GM21423 (cell line): ENCODE data around the gene ABHD12B.
"Not testable (repeated sequence)": the region's sequence is repeated elsewhere in the genome, so short reads cannot be mapped to it uniquely, and the experiment has no call there.

Source experiments
- ATAC-seq: cut with Tn5 transposase; IDR thresholded peaks from one replicate; pipeline ENCODE4 v1.9.1; 2021; ENCODE audit warnings: mild to moderate bottlenecking, moderate library complexity; ENCODE audit not compliant: unreplicated experiment

ABHD12B gene

DNA sequence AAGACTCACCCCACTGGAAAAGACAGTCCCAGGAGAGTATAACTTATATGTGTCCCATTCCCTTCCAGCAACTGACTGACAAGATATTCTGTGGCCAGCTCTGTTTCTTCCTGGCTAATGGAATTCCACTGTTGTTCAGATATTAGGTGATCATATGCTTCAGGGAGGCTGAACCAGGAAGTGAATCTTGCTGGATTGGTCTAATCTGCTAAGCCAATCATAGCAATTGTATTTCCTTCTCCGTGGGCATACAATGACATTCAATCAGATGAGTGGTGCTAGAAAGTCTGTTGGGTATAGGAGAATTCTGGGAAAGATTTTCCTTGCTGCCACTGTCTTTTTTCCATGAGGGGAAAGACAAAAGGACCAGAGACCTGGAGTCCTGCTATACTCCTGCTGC, 60.3 kb downstream of the ABHD12B start:
- no peak for ATAC-seq

DNA sequence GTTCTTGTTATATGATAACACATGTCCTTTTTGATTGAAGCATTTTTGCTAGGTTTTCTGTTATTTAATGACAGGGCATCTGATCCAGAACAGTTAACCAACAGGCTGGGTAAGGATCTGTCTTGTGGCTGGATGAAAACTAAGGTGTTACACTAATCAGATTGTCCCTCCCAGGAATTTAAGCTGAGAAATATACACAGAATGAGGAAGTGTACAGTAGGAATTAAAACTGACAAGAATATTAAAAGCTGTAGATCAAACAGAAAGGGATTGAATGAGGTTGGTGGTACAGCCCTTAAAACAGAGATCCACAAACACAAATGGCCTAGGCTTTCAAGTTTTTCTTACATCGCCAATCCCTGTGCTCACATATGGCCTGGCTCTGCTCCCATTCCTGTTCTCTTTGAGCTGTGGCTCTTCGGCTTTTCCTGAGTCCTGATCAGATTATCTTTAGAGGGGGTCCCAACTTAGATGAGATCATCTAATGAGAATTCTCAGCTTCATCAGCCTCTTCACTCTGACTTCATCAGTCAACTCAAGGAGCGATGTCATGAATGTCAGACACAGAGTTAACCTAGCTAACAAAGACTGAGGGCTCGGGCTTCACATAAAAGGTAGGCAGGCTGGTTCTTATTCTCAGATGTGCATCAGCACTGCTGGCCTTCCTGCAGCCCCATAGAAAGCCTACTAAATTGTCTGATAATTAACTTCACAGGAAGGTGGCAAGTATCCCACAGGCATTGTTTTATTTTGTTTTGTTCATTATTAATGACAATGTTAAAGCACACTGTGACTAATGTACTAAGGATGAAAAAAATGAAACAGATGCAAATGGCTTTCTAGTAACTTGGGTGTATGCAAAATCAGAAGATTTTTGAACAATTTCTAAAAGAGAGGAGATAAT, 61.0 kb downstream of the ABHD12B start:
- ATAC-seq: no peak

DNA sequence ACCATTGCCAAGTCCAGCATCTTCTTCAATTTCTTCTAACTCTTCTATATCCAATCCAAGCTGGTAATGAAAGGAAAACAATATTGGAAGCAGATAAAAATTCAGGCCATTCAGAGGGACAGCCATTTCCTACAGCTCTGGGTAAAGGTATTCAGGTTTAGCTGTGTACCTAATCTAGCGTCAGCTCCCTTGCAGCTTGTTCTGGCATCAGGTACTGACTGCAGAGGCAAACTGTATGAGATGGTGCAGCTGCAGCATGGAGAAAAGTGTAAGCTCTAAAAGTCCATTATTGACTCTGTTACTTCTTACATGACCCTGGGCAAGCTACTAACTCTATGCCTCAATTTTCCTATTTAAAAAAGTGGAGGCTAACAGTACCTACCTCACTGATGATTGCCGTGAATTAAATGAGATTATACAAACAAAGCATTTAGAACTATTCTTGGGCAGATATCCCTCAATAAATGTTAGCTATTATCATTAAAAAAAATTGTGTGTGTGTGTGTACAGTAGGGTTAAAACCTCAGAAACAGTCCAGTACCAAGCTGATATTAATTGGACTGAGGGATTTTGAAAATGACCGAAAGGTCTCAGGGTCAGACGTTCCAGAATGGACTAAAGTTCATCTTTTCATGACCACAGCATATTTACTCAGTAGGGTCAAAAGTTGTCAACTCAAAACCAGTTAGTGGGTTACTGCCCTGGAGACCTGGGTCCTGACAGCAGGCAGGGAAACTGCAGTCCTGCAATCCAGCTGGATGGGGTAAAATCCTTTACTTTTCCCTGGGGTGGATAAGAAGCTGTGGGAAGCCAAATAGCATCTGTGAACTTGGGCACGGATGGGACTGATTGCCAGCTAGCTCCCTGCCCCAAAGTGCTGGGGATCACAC, 63.5 kb downstream of the ABHD12B start:
- no peak for ATAC-seq

DNA sequence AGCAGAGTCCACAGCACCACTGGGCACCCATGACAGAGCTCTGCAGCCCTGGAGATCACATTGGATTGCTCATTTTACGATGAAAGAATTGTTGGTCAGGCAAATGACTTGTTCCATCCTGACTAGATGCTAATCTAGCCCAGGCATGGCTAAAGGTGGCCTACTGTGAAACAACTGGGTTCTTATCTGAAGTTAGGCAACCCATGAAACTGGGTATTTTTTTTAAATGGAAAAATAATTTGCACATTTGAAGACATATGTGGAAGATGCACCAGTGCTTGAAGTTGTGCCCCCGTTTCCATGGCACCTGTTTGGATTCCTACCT, 64.1 kb downstream of the ABHD12B start:
- no peak for ATAC-seq

DNA sequence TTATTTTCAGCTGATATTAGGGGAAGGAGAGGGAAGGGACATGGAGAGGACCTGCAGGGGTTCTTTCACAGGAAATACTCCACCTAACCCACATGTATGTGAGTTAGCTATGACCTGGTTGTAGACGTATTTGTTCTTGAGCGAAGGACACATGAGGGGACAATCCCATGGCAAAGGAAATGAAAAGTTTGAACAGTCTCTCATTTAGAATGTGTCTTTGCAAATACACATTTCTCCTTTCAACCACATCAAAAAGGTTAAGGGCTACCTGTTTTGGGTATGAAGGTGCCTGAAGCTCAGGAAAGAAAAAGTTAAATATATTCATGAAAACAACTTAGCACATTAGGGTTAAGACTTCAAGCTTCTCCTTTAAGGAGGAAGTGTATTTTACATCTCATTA, 65.0 kb downstream of the ABHD12B start:
- no peak for ATAC-seq

DNA sequence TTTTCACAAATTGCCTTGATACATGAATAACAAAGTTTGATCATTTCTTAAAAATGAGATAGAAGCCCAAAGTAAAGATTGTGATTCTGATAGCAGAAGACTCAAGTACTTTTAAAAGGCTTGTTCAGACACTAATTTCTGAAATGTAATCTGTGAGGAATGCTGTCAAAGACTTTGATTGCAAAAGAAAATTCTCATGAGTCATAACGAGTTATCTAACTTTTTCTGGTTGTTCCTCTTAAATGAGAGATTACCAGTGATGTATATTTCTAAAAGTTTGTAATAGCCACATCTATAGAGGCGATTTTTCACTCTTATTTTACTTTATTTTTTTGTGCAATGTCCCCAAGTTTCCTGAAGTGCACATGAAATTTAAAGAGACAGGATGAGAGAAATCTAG, 65.5 kb downstream of the ABHD12B start:
- no peak for ATAC-seq

DNA sequence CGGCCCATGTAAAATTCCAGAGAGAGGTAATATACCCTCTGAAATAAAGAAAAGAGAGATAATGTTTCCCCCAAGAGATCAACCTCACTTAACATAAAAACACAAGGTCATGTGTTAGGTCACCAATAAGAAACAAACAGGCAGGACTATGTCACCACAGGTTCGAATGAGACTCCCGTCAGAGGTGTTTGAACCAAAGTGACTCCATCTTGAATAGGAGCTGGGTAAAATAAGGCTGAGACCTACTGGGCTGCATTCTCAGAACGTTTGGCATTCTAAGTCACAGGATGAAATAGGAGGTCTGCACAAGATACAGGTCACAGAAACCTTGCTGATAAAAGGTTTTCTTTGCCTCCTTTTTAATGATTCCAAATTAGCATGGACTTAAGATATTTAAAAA, 65.9 kb downstream of the ABHD12B start:
- ATAC-seq: no peak

DNA sequence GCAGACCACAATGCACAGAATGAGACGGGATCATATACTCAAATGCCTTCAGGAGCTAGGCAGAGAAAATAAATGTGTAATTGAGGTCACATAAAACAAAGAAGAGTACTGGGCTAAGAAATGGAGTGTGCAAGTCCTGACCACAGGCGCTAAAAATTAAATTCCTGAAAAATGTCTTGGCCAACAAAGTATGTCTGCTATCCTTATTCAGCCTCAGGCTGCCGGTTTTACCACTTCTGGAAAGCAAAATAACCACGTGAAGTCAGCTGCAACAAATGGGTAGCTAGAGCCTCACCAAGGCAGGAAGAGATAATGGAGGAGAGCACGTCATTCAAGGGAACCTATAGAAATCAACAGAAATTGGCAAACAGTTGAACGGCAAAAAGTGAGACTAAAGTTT, 69.3 kb downstream of the ABHD12B start:
- ATAC-seq: no peak

DNA sequence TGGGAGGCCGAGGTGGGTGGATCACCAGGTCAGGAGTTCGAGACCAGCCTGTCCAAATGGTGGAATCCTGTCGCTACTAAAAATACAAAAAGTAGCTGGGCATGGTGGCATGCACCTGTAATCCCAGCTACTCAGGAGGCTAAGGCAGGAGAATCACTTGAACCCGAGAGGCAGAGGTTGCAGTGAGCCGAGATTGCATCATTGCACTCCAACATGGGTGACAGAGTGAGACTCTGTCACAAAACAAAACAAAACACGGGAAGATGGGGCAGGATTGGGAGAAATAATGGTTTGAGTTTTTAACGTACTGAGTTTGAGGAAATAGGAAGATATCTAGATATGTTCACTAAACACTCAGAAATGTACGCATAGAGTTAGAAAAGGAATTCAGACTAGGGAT, 69.8 kb downstream of the ABHD12B start:
- not testable (repeated sequence) for ATAC-seq

DNA sequence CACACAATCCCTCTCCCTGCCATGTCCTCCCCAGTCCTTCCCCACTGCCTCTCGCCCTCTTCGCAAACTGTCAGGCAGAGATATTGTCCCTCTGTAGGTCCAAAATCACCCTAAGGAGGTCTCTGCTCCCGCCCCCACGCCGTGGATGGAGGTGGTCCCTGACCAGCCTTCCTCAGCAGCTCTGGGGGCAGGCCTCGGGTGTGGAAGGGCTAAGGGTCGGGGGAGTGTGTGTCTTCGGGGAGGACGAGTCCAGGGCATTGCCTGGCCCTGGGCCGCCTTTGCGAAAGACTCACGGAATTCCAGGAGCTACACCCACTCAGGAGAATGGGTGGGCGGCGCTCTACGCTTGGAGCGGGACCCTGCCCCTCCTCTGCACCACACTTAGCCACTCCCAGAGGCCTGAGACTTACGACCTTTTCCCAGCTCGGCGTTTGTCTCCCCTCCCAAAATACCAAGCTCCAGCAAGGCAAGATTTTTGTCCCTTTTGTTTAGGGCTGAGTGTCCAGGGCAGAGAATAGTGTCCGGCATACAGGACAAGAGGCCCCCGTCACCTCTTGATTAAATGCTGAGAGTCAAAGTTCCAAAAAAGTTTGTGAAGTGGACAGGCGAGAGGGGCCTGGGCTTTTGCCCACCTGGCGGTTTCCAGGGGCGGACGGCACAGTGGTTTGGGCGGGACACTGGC, 71.5 kb downstream of the ABHD12B start:
- ATAC-seq: no peak

DNA sequence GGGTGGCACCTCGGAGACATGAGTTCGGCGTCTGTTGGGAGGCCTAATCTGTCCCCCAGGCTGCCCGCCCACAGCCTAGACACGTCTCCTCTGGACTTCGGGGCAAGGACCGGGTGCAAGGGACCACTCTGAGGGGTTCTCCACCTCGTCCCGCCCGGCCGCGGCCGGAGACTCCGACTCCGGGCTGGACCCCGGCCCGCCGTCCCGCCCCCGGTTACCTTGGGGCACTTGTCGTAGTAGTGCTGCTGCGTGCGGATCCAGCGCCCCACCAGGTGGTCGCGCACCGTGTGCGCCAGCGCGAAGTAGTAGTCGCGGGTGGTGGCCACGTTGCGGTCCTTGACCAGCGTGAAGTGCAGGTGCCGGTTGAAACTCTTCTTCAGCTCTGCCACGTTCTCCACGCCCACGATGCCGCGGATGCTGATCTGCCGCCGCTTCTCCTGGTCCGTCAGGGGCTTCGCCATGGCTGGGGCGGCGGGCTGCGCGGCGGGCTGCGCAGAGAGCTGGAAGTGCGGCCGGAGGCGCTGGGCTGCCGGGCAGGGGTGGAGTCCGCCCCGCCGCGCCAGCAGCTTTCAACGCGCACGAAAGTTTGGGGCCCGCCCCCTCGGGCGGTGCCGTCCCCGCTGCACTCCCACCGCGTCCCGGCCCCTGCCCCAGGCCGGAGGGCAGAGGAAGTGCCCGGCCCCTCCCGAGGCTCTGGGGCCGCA, 72.2 kb downstream of the ABHD12B start, which contains the start of gene PYGL:
Gene PYGL (minus strand): TSS at position 541 of the 704 bp plus-strand sequence. CDS start 80 bp downstream, at position 461.
- ATAC-seq: no peak

DNA sequence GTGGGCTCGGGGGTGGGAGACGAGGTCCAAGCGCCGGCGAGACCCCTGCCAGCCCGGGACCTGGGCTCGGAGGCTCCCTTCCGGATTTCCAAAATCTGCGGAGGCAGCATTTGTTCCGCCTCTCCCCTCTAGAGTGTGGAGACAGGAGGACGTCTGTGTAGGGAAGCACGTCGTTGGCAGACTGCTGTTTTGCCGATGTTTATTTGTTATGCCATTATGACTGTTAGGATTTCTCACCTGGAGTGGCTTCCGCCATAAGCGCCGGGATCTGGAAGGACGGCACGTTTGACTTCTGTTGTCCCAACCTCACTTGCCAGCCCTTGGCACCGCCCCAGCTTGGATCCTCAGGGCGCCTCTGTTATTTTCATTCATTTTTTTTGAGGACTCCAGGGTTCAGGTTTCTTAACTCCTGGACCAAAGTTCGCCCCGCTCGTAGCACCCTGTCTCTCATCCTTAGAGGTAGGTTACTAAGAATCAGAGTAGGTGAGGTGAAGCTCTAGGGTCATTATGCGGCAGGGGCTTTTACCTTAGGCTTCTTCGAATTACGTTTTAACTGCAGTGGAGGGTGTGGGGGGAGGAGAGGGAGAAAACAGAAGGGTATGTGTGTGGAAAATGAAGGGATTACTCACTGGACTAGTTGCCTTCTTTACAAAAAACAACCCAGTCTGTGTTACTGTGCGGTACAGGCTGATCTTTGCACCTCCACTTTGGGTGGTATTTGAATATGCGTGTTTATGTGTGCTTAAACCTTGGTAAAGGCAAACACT, 73.0 kb downstream of the ABHD12B start:
- no peak for ATAC-seq

DNA sequence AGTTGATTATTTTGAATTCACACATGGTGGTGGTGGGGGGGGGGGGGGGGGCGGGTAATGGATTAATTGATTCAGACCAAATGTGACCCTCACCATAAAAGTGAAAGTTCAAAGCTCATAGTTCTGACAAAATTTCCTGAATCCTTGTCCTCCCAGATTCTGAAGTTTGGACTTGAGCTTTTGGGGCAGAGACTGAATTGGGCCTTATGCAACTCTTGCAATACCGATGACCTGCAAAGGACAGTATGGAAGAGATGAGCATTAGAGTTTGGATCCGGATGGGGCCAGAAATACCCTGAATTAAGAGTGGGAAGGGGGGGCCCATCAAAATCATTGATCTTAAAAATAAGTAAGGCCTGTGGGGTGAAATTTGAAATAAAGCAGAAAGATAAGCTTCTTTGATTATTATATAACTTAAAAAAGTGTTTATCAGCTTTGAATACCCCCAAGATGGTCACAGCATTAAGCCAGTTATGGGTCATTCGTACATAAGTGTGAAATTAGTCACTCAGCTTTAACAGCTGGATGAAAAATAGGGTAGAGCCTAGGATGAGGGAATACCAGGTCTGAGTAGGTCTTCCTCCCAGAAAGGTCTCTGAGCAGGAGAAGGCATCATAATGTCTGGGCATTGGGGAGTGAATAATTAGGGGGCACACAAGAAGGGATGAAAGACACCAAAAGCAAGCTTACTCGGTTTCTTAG, 74.5 kb downstream of the ABHD12B start:
- ATAC-seq: no peak

DNA sequence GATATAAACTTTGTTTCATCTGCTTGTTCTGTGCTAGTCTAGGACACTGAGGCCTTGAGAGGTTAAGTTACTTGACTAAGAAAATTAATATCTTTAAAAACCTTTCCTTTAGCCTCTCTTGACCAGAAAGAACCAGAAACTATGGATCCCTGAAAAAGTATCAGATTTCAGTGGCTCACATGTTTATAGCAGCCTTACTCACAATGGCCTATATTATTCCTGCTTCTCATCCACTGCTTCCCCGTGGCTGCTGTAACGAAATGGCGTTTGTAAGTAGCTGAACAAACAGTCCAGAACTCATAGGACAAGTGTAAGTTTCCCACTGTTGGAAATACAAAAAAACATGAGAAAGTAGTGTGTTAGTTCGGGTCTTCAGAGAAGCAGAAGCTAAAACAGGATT, 75.6 kb downstream of the ABHD12B start:
- no peak for ATAC-seq

DNA sequence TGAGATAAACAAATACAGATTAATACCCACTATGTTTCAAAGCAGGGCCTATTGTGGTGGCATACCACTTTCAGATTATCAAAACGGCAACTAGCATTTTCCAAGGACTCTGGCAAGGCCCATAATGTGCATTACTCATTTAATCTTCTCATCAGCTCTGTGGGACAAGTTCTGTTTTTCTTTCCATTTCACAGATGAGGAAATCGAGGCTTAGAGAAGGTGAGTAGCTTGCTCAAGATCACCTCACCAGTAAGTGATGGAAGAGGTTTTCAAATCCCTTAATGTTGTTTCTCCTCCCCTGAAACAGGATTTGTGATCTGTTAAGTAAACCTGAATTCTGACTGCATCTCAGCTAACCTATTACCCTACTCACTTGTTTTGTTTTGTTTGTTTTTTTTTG, 76.4 kb downstream of the ABHD12B start:
- no peak for ATAC-seq

DNA sequence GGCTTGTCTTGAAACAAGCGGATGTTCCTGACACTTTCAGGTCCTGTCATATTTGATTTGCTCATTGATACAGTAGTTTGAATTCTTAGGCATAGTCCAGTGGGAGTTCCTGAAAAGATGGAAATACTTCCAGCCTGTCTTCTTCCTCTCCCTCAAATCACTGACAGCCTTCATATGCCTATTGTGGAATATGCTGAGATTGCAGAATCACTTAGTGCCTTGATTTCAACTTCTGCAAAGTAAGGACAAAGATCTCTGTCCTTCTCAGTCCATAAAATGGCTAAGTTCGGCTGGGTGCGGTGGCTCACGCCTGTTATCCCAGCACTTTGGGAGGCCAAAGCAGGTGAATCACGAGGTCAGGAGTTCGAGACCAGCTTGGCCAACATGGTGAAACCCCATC, 79.2 kb downstream of the ABHD12B start:
- no peak for ATAC-seq

DNA sequence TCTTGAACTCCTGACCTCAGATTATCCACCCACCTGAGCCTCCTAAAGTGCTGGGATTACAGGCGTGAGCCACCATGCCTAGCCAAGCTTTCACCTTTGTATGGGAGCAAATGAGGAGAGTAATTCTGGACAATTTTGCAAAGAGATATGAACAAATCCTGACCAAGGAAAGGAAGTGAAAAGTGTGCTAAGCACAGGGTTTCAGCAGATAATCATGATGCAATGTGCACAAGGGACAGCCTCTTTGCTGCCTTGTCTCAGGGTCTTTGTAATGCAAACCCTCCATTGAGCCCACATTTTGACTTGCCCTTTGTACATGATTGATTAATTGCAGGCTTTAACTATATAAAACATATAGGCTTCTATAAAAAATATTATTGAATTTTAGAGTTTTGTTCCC, 81.6 kb downstream of the ABHD12B start:
- ATAC-seq: no peak
